ENCODE data around the gene LRRC40. TPM values are rescaled to one million over a fixed set of nuclear protein-coding genes. Genes with fewer than 3 reads are reported as not detected.

LRRC40 gene
- total RNA-seq, 2 donors from 2014 or later: 8.1 to 14.5 TPM

DNA sequence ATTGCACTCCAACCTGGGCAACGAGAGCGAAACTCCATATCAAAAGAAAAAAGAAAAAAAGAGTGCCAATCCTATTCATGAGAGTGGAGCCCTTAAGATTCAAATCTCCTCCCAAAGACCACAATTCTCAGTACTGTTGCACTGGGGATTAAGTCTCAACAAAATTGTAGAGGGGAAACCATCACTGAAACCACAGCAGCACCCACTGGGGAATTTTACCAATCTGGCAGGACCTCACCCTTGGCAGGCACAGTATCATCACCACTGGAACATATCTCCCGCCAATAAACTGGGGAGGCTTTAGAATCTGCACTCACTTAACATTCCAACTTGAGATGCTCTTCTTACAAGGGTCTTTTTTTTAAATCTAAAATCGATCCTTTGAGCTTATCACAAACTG is 41.0 kb downstream of the LRRC40 start:
- TF ChIP-seq, protein P1, sequence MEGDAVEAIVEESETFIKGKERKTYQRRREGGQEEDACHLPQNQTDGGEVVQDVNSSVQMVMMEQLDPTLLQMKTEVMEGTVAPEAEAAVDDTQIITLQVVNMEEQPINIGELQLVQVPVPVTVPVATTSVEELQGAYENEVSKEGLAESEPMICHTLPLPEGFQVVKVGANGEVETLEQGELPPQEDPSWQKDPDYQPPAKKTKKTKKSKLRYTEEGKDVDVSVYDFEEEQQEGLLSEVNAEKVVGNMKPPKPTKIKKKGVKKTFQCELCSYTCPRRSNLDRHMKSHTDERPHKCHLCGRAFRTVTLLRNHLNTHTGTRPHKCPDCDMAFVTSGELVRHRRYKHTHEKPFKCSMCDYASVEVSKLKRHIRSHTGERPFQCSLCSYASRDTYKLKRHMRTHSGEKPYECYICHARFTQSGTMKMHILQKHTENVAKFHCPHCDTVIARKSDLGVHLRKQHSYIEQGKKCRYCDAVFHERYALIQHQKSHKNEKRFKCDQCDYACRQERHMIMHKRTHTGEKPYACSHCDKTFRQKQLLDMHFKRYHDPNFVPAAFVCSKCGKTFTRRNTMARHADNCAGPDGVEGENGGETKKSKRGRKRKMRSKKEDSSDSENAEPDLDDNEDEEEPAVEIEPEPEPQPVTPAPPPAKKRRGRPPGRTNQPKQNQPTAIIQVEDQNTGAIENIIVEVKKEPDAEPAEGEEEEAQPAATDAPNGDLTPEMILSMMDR (IDR thresholded peaks at IDR 0.05): no peak
- no peak overlapping the region for H3K4me3 ChIP-seq
- H3K9me3 ChIP-seq: no peaks in the 10 kb centered on the region
- H3K4me1 ChIP-seq: no peaks in the 10 kb centered on the region
- H3K27ac ChIP-seq: no peak overlapping the region
- no peaks in the 10 kb centered on the region for H3K27me3 ChIP-seq
- no peak for DNase-seq (ENCODE audit: low spot score)
- H3K36me3 ChIP-seq: no peaks in the 10 kb centered on the region

DNA sequence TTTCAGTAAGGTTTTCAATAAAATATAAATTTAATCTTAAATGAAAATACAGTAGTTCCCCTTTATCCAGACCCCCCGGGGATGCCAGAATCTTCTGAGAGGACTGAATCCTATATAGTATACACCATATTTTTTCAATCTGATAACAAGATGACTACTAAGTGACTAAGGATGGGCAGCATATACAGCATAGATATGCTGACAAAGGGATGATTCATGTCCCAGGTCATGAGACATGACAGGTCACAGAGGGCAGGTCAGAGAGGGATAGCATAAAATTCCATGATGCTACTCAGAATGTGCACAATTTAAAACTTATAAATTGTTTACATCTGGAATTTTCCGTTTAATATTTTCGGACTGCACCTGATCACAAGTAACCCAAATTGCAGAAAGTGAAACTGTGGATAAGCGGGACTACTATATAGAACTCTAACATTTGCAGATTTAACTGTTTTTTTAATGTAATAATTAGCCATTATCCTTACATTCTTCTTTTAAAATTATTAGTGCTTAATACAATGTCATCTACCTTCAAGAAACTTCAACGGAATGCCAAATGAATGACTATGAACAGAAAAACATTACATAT is 48.8 kb downstream of the LRRC40 start:
- Histone ChIP-seq H3K4me1 (no peaks in the 10 kb centered on the region), H3K9me3 (no peaks in the 10 kb centered on the region), H3K27me3 (no peaks in the 10 kb centered on the region), H3K36me3 (no peaks in the 10 kb centered on the region), H3K4me3 (no peak overlapping the region), H3K27ac (no peak overlapping the region)
- TF ChIP-seq, protein P1 (IDR thresholded peaks at IDR 0.05): no peak
- no peak for DNase-seq (ENCODE audit: low spot score)

DNA sequence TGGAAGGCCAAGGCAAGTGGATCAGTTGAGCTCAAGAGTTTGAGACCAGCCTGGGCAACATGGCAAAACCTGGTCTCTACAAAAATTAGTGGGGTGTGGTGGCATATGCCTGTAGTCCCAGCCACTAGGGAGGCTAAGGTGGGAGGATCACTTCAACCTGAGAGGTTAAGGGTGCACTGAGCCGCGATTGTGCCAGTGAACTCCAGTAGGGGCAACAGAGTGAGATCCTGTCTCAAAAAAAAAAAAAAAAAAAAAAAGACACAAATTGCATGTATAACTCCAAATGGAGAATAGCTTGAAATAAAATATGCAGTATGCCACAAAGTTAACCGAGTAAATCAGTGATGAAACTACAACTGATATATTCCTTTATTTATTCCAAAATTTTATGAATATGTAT is 51.6 kb downstream of the LRRC40 start:
- no peaks in the 10 kb centered on the region for H3K36me3 ChIP-seq
- no peak overlapping the region for H3K4me3 ChIP-seq
- TF ChIP-seq, protein P1 (IDR thresholded peaks at IDR 0.05): no peak
- no peaks in the 10 kb centered on the region for H3K27me3 ChIP-seq
- DNase-seq (ENCODE audit: low spot score): no peak
- H3K4me1 ChIP-seq: no peaks in the 10 kb centered on the region
- no peak overlapping the region for H3K27ac ChIP-seq
- no peaks in the 10 kb centered on the region for H3K9me3 ChIP-seq

DNA sequence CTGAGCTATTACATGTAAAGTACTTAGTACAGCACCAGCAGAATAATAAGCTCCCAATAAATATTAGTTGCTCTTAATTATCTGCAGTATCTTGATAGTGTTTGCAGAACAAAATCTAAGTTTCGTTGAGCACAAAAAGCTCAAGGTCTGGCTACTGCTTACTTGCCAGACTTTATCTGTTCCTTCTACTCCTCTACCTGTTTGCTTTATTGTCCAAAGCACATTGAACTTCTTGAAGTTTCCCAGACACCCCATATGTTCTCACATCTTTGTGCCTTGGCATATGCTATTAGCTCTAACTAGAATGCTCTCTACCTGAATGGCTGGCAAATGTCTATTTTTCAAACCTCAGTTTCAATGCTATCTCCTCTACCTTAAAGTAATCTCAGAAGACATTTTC is 54.9 kb downstream of the LRRC40 start:
- no peaks in the 10 kb centered on the region for H3K27me3 ChIP-seq
- H3K4me3 ChIP-seq: no peak overlapping the region
- H3K4me1 ChIP-seq: no peaks in the 10 kb centered on the region
- DNase-seq (ENCODE audit: low spot score): no peak
- TF ChIP-seq, protein P1 (IDR thresholded peaks at IDR 0.05): no peak
- H3K27ac ChIP-seq: no peak overlapping the region
- peaks cover 14% of the 10 kb centered on the region for H3K36me3 ChIP-seq
- H3K9me3 ChIP-seq: no peaks in the 10 kb centered on the region

DNA sequence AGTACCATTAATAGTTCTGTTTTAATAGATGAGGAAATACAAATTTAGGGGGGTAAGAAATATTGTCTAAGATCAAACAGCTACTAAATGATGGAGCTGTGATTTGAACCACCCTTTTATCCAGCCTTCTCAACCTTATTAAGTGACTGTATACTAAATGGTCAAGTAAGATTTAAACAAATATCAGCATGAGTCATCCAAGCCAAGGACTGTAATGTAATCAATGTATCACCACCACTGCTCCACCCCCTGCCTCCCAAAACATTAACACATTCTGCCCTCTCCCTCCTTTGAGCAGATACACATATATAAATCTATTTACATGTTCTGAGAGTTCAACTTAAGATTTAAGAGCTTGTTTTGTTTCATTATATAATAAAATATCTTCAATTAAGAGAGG is 58.9 kb downstream of the LRRC40 start:
- H3K36me3 ChIP-seq: peaks cover 19% of the 10 kb centered on the region
- H3K9me3 ChIP-seq: no peaks in the 10 kb centered on the region
- no peaks in the 10 kb centered on the region for H3K27me3 ChIP-seq
- no peak for DNase-seq (ENCODE audit: low spot score)
- H3K4me3 ChIP-seq: no peak overlapping the region
- H3K27ac ChIP-seq: no peak overlapping the region
- TF ChIP-seq, protein P1 (IDR thresholded peaks at IDR 0.05): no peak
- H3K4me1 ChIP-seq: peaks cover 0 to 3% of the 10 kb centered on the region in 2 donors

DNA sequence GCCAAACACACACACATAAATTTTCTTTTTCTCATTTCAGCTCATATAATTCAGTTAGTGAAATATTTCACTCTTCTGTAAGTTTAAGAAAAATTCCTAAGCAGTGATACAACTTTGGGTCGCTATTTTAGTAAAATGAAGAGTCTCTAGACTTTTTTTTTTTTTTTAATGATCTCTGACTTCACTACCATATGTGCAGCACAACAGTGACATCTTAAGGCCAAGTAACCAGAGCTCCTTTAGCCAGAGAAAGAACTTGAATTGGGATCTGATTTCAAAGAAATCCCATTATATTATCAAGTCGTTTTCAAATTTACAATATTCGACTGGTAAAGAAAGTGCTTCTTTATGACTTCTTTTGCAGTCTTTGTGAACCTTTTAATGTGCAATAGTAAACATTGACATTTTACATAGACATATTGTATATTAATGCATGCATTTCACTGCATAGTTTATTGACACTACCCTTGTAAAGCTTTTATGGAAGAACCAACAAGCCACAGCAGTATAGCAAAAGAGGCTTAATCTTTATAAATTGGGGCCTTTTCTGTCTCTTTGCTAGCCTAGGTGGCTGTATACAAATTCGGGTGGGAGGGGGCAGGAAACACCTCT is 62.2 kb downstream of the LRRC40 start:
- H3K27me3 ChIP-seq: no peaks in the 10 kb centered on the region
- H3K4me3 ChIP-seq: no peak overlapping the region
- H3K27ac ChIP-seq: no peak overlapping the region
- peaks cover 0 to 18% of the 10 kb centered on the region in 2 donors for H3K4me1 ChIP-seq
- H3K36me3 ChIP-seq: peaks cover 18% of the 10 kb centered on the region
- TF ChIP-seq, protein P1 (IDR thresholded peaks at IDR 0.05): peak in 1 of 2 donors; percentile 42
- H3K9me3 ChIP-seq: no peaks in the 10 kb centered on the region
- no peak for DNase-seq (ENCODE audit: low spot score)

All from right atrium auricular region (tissue), 2 donors.